ENCODE results near the gene PCARE.

- TF ChIP-seq CTCF (IDR thresholded peaks at IDR 0.05; ENCODE audit: low read depth, low read length, missing input control) (no peak), SP1 (IDR thresholded peaks at IDR 0.05) (no peak), TAF1 (conservative IDR thresholded peaks at IDR 0.05) (no peak), RAD21 (IDR thresholded peaks at IDR 0.05) (no peak), JUND (IDR thresholded peaks at IDR 0.05) (no peak), NR2F2 (IDR thresholded peaks at IDR 0.05) (no peak)
- TF ChIP-seq, protein P1, sequence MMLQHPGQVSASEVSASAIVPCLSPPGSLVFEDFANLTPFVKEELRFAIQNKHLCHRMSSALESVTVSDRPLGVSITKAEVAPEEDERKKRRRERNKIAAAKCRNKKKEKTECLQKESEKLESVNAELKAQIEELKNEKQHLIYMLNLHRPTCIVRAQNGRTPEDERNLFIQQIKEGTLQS (IDR thresholded peaks at IDR 0.05): no peak
- TF ChIP-seq, protein P2, sequence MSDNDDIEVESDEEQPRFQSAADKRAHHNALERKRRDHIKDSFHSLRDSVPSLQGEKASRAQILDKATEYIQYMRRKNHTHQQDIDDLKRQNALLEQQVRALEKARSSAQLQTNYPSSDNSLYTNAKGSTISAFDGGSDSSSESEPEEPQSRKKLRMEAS (IDR thresholded peaks at IDR 0.05): no peak
- TF ChIP-seq, protein P3, sequence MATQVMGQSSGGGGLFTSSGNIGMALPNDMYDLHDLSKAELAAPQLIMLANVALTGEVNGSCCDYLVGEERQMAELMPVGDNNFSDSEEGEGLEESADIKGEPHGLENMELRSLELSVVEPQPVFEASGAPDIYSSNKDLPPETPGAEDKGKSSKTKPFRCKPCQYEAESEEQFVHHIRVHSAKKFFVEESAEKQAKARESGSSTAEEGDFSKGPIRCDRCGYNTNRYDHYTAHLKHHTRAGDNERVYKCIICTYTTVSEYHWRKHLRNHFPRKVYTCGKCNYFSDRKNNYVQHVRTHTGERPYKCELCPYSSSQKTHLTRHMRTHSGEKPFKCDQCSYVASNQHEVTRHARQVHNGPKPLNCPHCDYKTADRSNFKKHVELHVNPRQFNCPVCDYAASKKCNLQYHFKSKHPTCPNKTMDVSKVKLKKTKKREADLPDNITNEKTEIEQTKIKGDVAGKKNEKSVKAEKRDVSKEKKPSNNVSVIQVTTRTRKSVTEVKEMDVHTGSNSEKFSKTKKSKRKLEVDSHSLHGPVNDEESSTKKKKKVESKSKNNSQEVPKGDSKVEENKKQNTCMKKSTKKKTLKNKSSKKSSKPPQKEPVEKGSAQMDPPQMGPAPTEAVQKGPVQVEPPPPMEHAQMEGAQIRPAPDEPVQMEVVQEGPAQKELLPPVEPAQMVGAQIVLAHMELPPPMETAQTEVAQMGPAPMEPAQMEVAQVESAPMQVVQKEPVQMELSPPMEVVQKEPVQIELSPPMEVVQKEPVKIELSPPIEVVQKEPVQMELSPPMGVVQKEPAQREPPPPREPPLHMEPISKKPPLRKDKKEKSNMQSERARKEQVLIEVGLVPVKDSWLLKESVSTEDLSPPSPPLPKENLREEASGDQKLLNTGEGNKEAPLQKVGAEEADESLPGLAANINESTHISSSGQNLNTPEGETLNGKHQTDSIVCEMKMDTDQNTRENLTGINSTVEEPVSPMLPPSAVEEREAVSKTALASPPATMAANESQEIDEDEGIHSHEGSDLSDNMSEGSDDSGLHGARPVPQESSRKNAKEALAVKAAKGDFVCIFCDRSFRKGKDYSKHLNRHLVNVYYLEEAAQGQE (IDR thresholded peaks at IDR 0.05): no peak
Observed at GRCh38 chr2:29064346-29064715, 10.0 kb downstream of the PCARE start.
